HL-60 (cell line): ENCODE measurements around the gene KDM8.

Source experiments
- POLR2AphosphoS5 ChIP-seq: IDR thresholded peaks from 2 replicates; pipeline ENCODE4 v1.6.1; 2012; ENCODE audit warnings: low read depth
- SPI1 ChIP-seq: IDR thresholded peaks from 2 replicates; pipeline ENCODE4 v1.6.1; 2012; ENCODE audit warnings: low read depth, mild to moderate bottlenecking, borderline replicate concordance
- TF ChIP-seq, protein P1 (sequence below): IDR thresholded peaks from one replicate; pipeline ENCODE4 v1.5.1; 2011; ENCODE audit warnings: low read length, control low read depth, inconsistent platforms; ENCODE audit not compliant: insufficient read depth
- TF ChIP-seq, protein P2 (sequence below): IDR thresholded peaks from 2 replicates; pipeline ENCODE4 v1.6.1; 2012; ENCODE audit warnings: low read depth; ENCODE audit not compliant: insufficient replicate concordance

DNA sequence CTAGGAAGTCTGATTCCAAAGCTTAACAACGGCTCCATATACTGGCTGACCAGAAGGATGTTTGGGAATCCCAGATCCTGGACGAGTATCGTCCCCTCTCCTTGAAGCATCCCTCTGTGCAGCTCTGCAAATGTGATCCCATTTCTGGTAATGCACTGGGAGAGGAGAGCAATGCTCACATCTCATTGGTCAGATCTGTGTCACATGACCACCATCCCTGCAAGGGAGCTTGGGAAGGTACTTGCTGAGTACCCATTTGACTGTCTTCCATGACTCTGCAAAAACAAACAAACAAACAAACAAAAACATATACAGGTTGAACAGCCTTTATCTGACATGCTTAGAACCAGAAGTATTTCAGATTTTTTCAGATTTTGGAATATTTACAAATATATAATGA lies 41.9 kb upstream of the KDM8 start:
- TF ChIP-seq, protein P1, sequence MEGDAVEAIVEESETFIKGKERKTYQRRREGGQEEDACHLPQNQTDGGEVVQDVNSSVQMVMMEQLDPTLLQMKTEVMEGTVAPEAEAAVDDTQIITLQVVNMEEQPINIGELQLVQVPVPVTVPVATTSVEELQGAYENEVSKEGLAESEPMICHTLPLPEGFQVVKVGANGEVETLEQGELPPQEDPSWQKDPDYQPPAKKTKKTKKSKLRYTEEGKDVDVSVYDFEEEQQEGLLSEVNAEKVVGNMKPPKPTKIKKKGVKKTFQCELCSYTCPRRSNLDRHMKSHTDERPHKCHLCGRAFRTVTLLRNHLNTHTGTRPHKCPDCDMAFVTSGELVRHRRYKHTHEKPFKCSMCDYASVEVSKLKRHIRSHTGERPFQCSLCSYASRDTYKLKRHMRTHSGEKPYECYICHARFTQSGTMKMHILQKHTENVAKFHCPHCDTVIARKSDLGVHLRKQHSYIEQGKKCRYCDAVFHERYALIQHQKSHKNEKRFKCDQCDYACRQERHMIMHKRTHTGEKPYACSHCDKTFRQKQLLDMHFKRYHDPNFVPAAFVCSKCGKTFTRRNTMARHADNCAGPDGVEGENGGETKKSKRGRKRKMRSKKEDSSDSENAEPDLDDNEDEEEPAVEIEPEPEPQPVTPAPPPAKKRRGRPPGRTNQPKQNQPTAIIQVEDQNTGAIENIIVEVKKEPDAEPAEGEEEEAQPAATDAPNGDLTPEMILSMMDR = no peak
- no peak for TF ChIP-seq POLR2AphosphoS5
- TF ChIP-seq, protein P2, sequence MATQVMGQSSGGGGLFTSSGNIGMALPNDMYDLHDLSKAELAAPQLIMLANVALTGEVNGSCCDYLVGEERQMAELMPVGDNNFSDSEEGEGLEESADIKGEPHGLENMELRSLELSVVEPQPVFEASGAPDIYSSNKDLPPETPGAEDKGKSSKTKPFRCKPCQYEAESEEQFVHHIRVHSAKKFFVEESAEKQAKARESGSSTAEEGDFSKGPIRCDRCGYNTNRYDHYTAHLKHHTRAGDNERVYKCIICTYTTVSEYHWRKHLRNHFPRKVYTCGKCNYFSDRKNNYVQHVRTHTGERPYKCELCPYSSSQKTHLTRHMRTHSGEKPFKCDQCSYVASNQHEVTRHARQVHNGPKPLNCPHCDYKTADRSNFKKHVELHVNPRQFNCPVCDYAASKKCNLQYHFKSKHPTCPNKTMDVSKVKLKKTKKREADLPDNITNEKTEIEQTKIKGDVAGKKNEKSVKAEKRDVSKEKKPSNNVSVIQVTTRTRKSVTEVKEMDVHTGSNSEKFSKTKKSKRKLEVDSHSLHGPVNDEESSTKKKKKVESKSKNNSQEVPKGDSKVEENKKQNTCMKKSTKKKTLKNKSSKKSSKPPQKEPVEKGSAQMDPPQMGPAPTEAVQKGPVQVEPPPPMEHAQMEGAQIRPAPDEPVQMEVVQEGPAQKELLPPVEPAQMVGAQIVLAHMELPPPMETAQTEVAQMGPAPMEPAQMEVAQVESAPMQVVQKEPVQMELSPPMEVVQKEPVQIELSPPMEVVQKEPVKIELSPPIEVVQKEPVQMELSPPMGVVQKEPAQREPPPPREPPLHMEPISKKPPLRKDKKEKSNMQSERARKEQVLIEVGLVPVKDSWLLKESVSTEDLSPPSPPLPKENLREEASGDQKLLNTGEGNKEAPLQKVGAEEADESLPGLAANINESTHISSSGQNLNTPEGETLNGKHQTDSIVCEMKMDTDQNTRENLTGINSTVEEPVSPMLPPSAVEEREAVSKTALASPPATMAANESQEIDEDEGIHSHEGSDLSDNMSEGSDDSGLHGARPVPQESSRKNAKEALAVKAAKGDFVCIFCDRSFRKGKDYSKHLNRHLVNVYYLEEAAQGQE = no peak
- no peak for TF ChIP-seq SPI1
